Kidney epithelial cell (primary cell): ENCODE data around the gene ABHD17A. TPM values are rescaled to one million over a fixed set of nuclear protein-coding genes. Genes with fewer than 3 reads are reported as not detected.

ENCODE experiments used
- DNase-seq: peaks from one replicate; pipeline ENCODE4 v3.0.0-alpha.2; 2010; ENCODE audit warnings: low read depth
- H3K27me3 ChIP-seq: 2 replicates; pipeline ENCODE4 v1.6.0; 2011; ENCODE audit warnings: low read length; ENCODE audit not compliant: control insufficient read depth, insufficient read depth
- H3K36me3 ChIP-seq: 2 replicates; pipeline ENCODE4 v1.5.1; 2011; ENCODE audit warnings: low read length; ENCODE audit not compliant: control insufficient read depth, insufficient read depth
- H3K4me3 ChIP-seq: 2 replicates; pipeline ENCODE4 v1.5.1; 2011; ENCODE audit warnings: low read depth, mild to moderate bottlenecking, control low read depth, low read length
- CTCF ChIP-seq: IDR thresholded peaks from 2 replicates; pipeline ENCODE4 v1.5.1; 2011; ENCODE audit warnings: mild to moderate bottlenecking, moderate library complexity, low read length, control low read depth, inconsistent platforms; ENCODE audit not compliant: insufficient read depth, poor library complexity, severe bottlenecking
- total RNA-seq: library from RNA; depleted of rRNA; stranded (reverse); fragments of >200 nt; gene quantifications from 2 replicates; pipeline ENCODE4 v1.2.3, GENCODE V29; 2015

ABHD17A gene
- total RNA-seq, 1 donor from 2014 or later = 54.1 TPM

- DNase-seq = no peak
- H3K27me3 ChIP-seq = no peaks in the 10 kb centered on the region
- H3K36me3 ChIP-seq = no peaks in the 10 kb centered on the region
- TF ChIP-seq CTCF = no peak
- H3K4me3 ChIP-seq = peak overlapping the region; percentile 12
These were observed 29.5 kb downstream of the ABHD17A start for GRCh38 chr19:1855828-1856255.

GRCh38 chr19:1855040-1855827 lies 30.1 kb downstream of the ABHD17A start:
- TF ChIP-seq CTCF = no peak
- Histone ChIP-seq H3K27me3 (no peaks in the 10 kb centered on the region), H3K4me3 (peak overlapping the region; percentile 12), H3K36me3 (no peaks in the 10 kb centered on the region)
- no peak for DNase-seq

GRCh38 chr19:1854542-1855039 lies 30.7 kb downstream of the ABHD17A start:
- no peak for TF ChIP-seq CTCF
- no peaks in the 10 kb centered on the region for H3K27me3 ChIP-seq
- H3K36me3 ChIP-seq = no peaks in the 10 kb centered on the region
- DNase-seq = no peak
- H3K4me3 ChIP-seq = no peak overlapping the region

GRCh38 chr19:1854039-1854541 lies 31.2 kb downstream of the ABHD17A start:
- DNase-seq = no peak
- Histone ChIP-seq H3K27me3 (no peaks in the 10 kb centered on the region), H3K36me3 (no peaks in the 10 kb centered on the region), H3K4me3 (no peak overlapping the region)
- TF ChIP-seq CTCF = no peak

- no peak overlapping the region for H3K4me3 ChIP-seq
- peak; percentile 89 for TF ChIP-seq CTCF
- H3K36me3 ChIP-seq = no peaks in the 10 kb centered on the region
- DNase-seq = no peak
- H3K27me3 ChIP-seq = no peaks in the 10 kb centered on the region
These were observed 31.8 kb downstream of the ABHD17A start for GRCh38 chr19:1853295-1854038.
